Kidney epithelial cell (primary cell): Measurements from ENCODE around the gene SLC4A5. TPM values are rescaled to one million over a fixed set of nuclear protein-coding genes. Genes with fewer than 3 reads are reported as not detected.

ENCODE experiments used
- DNase-seq: peaks from one replicate; pipeline ENCODE4 v3.0.0-alpha.2; 2010; ENCODE audit warnings: low read depth
- H3K27me3 ChIP-seq: 2 replicates; pipeline ENCODE4 v1.6.0; 2011; ENCODE audit warnings: low read length; ENCODE audit not compliant: control insufficient read depth, insufficient read depth
- H3K36me3 ChIP-seq: 2 replicates; pipeline ENCODE4 v1.5.1; 2011; ENCODE audit warnings: low read length; ENCODE audit not compliant: control insufficient read depth, insufficient read depth
- H3K4me3 ChIP-seq: 2 replicates; pipeline ENCODE4 v1.5.1; 2011; ENCODE audit warnings: low read depth, mild to moderate bottlenecking, control low read depth, low read length
- total RNA-seq: library from RNA; depleted of rRNA; stranded (reverse); fragments of >200 nt; gene quantifications from 2 replicates; pipeline ENCODE4 v1.2.3, GENCODE V29; 2015
- TF ChIP-seq, protein P1 (sequence below): IDR thresholded peaks from 2 replicates; pipeline ENCODE4 v1.5.1; 2011; ENCODE audit warnings: mild to moderate bottlenecking, moderate library complexity, low read length, control low read depth, inconsistent platforms; ENCODE audit not compliant: insufficient read depth, poor library complexity, severe bottlenecking

SLC4A5 gene
- total RNA-seq, 1 donor from 2014 or later = 1.8 TPM

DNA sequence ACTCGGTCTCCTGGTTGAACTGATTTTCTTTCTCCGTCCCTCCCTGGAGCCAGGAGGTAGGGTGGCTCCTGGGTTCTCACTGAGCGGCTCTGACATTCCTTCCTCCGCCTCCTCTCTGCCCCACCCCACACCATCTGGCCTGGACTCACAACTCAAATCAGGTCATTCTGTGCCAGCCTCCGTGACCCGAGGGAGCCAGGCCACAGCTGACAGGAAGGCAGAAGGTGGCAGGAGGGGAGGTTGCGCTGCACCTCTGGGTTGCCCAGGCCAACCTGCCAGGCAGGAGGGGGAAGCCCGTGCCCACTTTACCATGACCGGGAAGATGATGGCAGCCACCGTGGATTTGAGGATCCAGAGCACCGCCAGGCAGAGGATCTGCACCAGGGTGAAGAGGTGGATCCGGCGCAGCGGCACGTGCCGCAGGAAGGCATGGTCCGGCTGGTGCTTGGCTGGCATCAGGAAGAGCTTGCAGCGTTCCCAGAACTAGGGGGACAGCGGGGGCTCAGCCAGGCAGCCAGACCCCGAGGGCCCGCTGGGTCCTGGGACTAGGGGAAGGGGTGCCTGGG, 116.5 kb downstream of the SLC4A5 start:
- TF ChIP-seq, protein P1, sequence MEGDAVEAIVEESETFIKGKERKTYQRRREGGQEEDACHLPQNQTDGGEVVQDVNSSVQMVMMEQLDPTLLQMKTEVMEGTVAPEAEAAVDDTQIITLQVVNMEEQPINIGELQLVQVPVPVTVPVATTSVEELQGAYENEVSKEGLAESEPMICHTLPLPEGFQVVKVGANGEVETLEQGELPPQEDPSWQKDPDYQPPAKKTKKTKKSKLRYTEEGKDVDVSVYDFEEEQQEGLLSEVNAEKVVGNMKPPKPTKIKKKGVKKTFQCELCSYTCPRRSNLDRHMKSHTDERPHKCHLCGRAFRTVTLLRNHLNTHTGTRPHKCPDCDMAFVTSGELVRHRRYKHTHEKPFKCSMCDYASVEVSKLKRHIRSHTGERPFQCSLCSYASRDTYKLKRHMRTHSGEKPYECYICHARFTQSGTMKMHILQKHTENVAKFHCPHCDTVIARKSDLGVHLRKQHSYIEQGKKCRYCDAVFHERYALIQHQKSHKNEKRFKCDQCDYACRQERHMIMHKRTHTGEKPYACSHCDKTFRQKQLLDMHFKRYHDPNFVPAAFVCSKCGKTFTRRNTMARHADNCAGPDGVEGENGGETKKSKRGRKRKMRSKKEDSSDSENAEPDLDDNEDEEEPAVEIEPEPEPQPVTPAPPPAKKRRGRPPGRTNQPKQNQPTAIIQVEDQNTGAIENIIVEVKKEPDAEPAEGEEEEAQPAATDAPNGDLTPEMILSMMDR = no peak
- Histone ChIP-seq H3K27me3 (peaks cover 2% of the 10 kb centered on the region), H3K4me3 (no peak overlapping the region), H3K36me3 (no peaks in the 10 kb centered on the region)
- DNase-seq = no peak

DNA sequence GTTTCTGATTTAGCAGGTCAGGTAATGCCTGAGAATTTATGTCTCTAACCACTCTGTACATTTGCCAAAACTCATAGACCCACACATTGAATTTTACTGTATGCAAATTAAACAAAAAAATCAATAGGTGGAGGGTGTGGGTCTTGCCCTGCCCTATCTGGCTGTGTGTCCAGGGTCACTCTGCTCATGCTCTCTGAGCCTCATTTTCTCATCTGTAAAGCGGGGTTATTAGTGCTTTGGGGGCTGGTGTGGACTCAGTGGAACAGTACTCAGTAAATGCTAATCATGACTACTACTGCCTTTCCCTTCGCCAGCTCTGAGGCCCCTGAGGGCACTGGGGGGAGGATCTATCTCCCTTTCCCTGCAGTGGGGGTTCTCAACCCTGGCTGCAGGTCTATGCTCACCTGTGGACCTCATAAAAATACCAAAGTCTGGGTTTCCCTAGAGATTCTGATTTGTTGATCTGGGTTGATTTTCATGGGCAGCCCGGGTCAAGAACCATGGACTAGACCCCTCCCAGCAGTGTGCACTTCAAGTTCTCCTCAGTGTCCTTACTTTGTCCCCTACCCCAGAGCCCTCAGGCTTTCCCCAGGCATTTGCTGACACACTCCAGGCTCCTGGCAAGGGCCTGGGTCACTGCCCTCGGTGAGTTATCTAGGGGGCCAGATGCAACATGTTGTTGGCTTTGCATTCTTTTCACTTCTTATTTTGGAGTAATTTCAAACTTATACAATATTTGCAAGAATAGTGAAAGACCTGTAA, 117.3 kb downstream of the SLC4A5 start:
- no peak for DNase-seq
- Histone ChIP-seq H3K4me3 (no peak overlapping the region), H3K27me3 (no peaks in the 10 kb centered on the region), H3K36me3 (no peaks in the 10 kb centered on the region)
- TF ChIP-seq, protein P1 = no peak

DNA sequence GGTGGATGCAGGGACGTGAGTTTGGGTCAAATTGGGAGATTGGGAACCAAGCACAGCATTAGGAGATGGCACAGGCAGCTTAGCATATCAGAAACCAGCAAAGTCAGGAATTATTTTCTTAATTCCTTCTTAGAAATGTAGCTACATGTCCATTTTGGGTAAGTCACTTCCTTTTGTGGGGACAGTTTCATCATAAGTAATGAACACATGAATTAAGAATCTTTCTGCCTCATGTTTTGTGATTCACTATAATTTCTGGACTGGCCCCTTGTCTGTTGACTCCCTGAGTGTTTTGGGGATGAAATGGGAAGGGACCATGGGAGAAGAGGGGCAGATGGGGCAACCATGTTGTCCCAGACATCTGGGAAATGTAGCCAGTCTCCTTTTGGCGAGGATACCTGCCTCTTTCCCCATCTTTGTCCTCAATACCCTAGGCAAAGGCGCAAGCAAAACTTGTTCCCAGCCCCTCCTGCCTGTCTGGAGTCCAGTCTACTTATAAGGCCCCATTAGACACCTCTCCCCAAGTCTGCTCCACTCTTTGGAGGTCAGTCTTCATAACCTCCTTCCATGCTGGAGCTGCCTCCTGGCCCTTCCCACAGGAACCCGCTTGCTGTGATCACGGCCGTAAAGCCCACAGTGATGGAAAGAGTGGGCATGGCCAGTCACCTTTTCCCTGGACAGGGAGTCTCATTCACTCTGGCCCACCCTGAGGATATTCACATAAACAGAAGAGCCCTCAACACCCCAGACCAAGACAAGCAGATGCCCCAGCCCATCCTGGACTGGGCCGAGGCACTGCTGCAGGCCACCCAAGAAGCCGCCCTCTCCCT, 119.1 kb downstream of the SLC4A5 start:
- H3K4me3 ChIP-seq = no peak overlapping the region
- H3K27me3 ChIP-seq = no peaks in the 10 kb centered on the region
- no peaks in the 10 kb centered on the region for H3K36me3 ChIP-seq
- TF ChIP-seq, protein P1 = no peak
- no peak for DNase-seq

DNA sequence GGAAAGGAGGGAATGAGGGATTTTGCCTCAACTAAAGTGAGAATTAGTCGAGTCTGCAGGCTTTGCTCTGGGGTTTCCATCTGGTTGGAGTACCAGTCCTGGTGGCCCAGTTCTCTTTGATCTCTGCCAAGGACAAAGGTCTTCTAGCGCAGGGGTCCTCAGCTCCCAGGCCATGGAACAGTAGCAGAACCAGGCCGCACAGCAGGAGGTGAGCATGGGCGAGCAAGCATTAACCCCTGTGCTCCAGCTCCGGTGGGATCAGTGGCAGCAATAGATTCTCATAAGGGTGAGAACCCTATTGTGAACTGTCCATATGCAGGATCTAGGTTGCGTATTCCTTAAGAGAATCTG, 120.9 kb downstream of the SLC4A5 start:
- TF ChIP-seq, protein P1 = no peak
- Histone ChIP-seq H3K27me3 (no peaks in the 10 kb centered on the region), H3K4me3 (no peak overlapping the region), H3K36me3 (peaks cover 1% of the 10 kb centered on the region)
- no peak for DNase-seq

DNA sequence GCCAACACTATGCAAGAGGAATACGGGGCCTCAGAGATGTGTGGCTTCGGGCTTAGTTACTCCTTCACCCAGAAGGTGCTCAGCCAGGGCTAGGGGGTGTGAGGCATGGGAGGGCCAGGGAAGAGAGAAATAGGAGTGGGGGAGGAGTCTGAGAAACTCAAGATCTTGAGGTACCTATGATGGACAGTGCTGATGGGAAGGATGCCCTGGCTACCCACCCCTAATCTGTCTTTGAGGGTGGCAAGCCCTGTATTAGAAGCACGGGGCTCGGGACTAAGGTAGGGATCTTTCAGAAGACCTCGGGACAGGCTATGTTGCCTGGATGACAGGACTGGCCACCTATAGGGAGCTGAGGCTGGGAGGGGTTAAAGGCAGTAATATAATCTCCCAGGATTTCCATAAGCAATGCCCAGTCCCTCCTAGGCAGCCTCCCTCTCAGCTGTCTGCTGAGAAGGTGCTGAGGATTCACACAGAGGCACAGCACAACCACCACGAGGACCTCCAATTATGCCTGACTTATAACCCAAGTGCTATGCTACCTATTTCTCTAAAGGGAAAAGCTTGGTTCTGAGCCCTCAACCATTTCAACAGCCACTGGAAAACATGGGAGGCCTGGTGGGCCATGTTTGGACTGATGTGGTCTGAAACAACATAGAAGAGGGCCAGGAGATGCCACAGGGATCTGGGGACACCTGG, 121.5 kb downstream of the SLC4A5 start:
- peaks cover 1% of the 10 kb centered on the region for H3K36me3 ChIP-seq
- TF ChIP-seq, protein P1 = no peak

More for the DNA sequence above, 121.5 kb downstream of the SLC4A5 start:
- Histone ChIP-seq H3K4me3 (no peak overlapping the region), H3K27me3 (no peaks in the 10 kb centered on the region)
- DNase-seq = no peak
